Naive thymus-derived CD8-positive, alpha-beta T cell (primary cell): ENCODE results near the gene DUSP3. TPM values are rescaled to one million over a fixed set of nuclear protein-coding genes. Genes with fewer than 3 reads are reported as not detected.

ENCODE experiments used
- ATAC-seq, 2 donors: fragments of 150-1000 bp; cut with Tn5 transposase in 1 of 2; sonication (Bioruptor Pico), chemical (Tn5 transposase) in 1 of 2; 1 replicate in 1 of 2; 2 replicates in 1 of 2; pipeline ENCODE4 v1.10.0; 2021; ENCODE audit warnings: mild to moderate bottlenecking in 2 of 2, moderate library complexity in 2 of 2
- POLR2A ChIA-PET: fragments of 350-600 bp; sonication (Branson Sonifier 250); formaldehyde crosslinking; loops from one replicate; lab custom pipeline; 2021; ENCODE audit warnings: antibody characterized with exemption; lab: Charles Lee
- DNase-seq, 10 donors: peaks; one replicate each; pipeline versions ENCODE4 v3.0.0 to v3.0.0-alpha.2; 2020 to 2022
- H3K27ac Mint-ChIP-seq, 10 donors: one replicate each; pipeline ENCODE4 v1.8.0; 2020 to 2022; ENCODE audit warnings: mild to moderate bottlenecking in 10 of 10, mixed read lengths in 10 of 10, moderate library complexity in 4 of 10, inconsistent platforms in 1 of 10
- H3K27me3 Mint-ChIP-seq, 5 donors: one replicate each; pipeline ENCODE4 v1.8.0; 2021 to 2022; ENCODE audit warnings: mixed read lengths in 5 of 5
- H3K36me3 Mint-ChIP-seq, 3 donors: one replicate each; pipeline ENCODE4 v1.8.0; 2020 to 2022; ENCODE audit warnings: mixed read lengths in 3 of 3, mild to moderate bottlenecking in 2 of 3, inconsistent platforms in 1 of 3
- H3K4me1 Mint-ChIP-seq, 4 donors: one replicate each; pipeline ENCODE4 v1.8.0; 2021 to 2022; ENCODE audit warnings: mixed read lengths in 4 of 4
- H3K4me3 Mint-ChIP-seq, 10 donors: one replicate each; pipeline ENCODE4 v1.8.0; 2020 to 2022; ENCODE audit warnings: mild to moderate bottlenecking in 10 of 10, mixed read lengths in 10 of 10, moderate library complexity in 6 of 10, inconsistent platforms in 1 of 10
- H3K9me3 Mint-ChIP-seq, 9 donors: one replicate each; pipeline ENCODE4 v1.8.0; 2020 to 2022; ENCODE audit warnings: mixed read lengths in 9 of 9, mild to moderate bottlenecking in 3 of 9, inconsistent platforms in 1 of 9, moderate library complexity in 1 of 9
- polyA plus RNA-seq, 3 donors: library from polyadenylated mRNA; unstranded; fragments of 300-500 nt; fragmentation: Illumina TruSeq; gene quantifications; one replicate each; pipeline ENCODE4 v1.2.3, GENCODE V29; 2021
- total RNA-seq, 8 experiments: library from RNA in 2 of 8; stranded (reverse) in 2 of 8; gene quantifications; one replicate each; pipeline ENCODE4 v1.2.3 and lab custom pipeline; 2021 to 2026

DUSP3 gene
- total and polyA plus RNA-seq, 5 experiments from 2014 or later, result 5.9 to 13.0 (median 7.5) TPM

GRCh38 chr17:43720311-43721060 is 58.3 kb downstream of the DUSP3 start:
- peak; percentile 91 to 93 for ATAC-seq
- H3K4me3 Mint-ChIP-seq, result peak overlapping the region; percentile 89 to 100 (median 96)
- DNase-seq, result peak; percentile 54 to 83 (median 70)
- no peaks in the 10 kb centered on the region for H3K36me3 Mint-ChIP-seq
- H3K27ac Mint-ChIP-seq, result peak overlapping the region; percentile 90 to 99 (median 96)
- POLR2A ChIA-PET, result interaction anchor here (0.6 to 0.7 kb wide), 7 partner anchors 17 to 1909 kb away, joined by 3 to 9 read pairs (median 5); partner anchors contain the start of genes ETV4 and P3H4
- H3K27me3 Mint-ChIP-seq, result peaks cover 0 to 10% (median 7%) of the 10 kb centered on the region in 5 donors
- no peaks in the 10 kb centered on the region for H3K9me3 Mint-ChIP-seq
- H3K4me1 Mint-ChIP-seq, result peaks cover 7 to 15% (median 10%) of the 10 kb centered on the region in 4 donors

- peak overlapping the region; percentile 89 to 100 (median 96) for H3K4me3 Mint-ChIP-seq
- peaks cover 3 to 19% (median 14%) of the 10 kb centered on the region in 5 donors for H3K27me3 Mint-ChIP-seq
- no peak for ATAC-seq
- H3K9me3 Mint-ChIP-seq, result no peaks in the 10 kb centered on the region
- no peaks in the 10 kb centered on the region for H3K36me3 Mint-ChIP-seq
- peaks cover 7 to 16% (median 11%) of the 10 kb centered on the region in 4 donors for H3K4me1 Mint-ChIP-seq
- DNase-seq, result no peak
- H3K27ac Mint-ChIP-seq, result peak overlapping the region in 8 of 10 donors; percentile 90 to 99 (median 96)
- POLR2A ChIA-PET, result no interaction called here
Measured at GRCh38 chr17:43719578-43719977, 59.2 kb downstream of the DUSP3 start.

- no peak for ATAC-seq
- peak overlapping the region in 1 of 10 donors; percentile 43 for H3K4me3 Mint-ChIP-seq
- no peaks in the 10 kb centered on the region for H3K36me3 Mint-ChIP-seq
- H3K9me3 Mint-ChIP-seq, result no peaks in the 10 kb centered on the region
- POLR2A ChIA-PET, result interaction anchor here (0.5 kb wide), 1 partner anchor 10 kb away, joined by 3 read pairs; no protein-coding TSS in a partner anchor
- peaks cover 9 to 28% (median 21%) of the 10 kb centered on the region in 5 donors for H3K27me3 Mint-ChIP-seq
- no peak overlapping the region for H3K27ac Mint-ChIP-seq
- peaks cover 12 to 22% (median 18%) of the 10 kb centered on the region in 4 donors for H3K4me1 Mint-ChIP-seq
- DNase-seq, result no peak
Measured at GRCh38 chr17:43718544-43718943, 60.2 kb downstream of the DUSP3 start.

GRCh38 chr17:43717913-43718312 is 60.9 kb downstream of the DUSP3 start:
- Mint-ChIP-seq H3K27me3 (peaks cover 13 to 34% (median 26%) of the 10 kb centered on the region in 5 donors), H3K9me3 (no peaks in the 10 kb centered on the region), H3K4me1 (peaks cover 12 to 28% (median 22%) of the 10 kb centered on the region in 4 donors), H3K4me3 (no peak overlapping the region), H3K36me3 (no peaks in the 10 kb centered on the region), H3K27ac (no peak overlapping the region)
- POLR2A ChIA-PET, result interaction anchor here (0.5 kb wide), 1 partner anchor 10 kb away, joined by 3 read pairs; no protein-coding TSS in a partner anchor
- ATAC-seq (no peak), DNase-seq (no peak)

Other genes with a start within 250 kb of the DUSP3 start
- gene ETV4, start 232.6 kb downstream of the DUSP3 start, total RNA-seq, result not detected
- gene ETV4, start 232.6 kb downstream of the DUSP3 start, polyA plus RNA-seq, result under 1 TPM in 1 of 3 donors, not detected in 2; 0.09 TPM
- gene MEOX1, start 117.1 kb downstream of the DUSP3 start, total RNA-seq, result not detected
- gene MEOX1, start 117.1 kb downstream of the DUSP3 start, polyA plus RNA-seq, result 1 to 10 TPM in 2 of 3 donors, under 1 TPM in 1; 0.66 to 5.9 (median 1.5) TPM
- not detected for gene SOST, start 20.2 kb downstream of the DUSP3 start, total RNA-seq
- not detected for gene SOST, start 20.2 kb downstream of the DUSP3 start, polyA plus RNA-seq
- gene CFAP97D1, start 1.5 kb upstream of the DUSP3 start, total RNA-seq, result not detected
- gene CFAP97D1, start 1.5 kb upstream of the DUSP3 start, polyA plus RNA-seq, result not detected
- gene MPP3, start 54.2 kb upstream of the DUSP3 start, total RNA-seq, result under 1 TPM in 1 of 2 experiments, not detected in 1; 0.16 TPM
- gene MPP3, start 54.2 kb upstream of the DUSP3 start, polyA plus RNA-seq, result not detected
- not detected for gene CD300LG, start 68.2 kb upstream of the DUSP3 start, total RNA-seq
- gene CD300LG, start 68.2 kb upstream of the DUSP3 start, polyA plus RNA-seq, result not detected
- gene MPP2, start 128.6 kb upstream of the DUSP3 start, total RNA-seq, result 1 to 10 TPM; 2.4 to 5.2 TPM
- gene MPP2, start 128.6 kb upstream of the DUSP3 start, polyA plus RNA-seq, result 1 to 10 TPM; 1.1 to 4.0 (median 3.1) TPM
- gene PPY, start 163.5 kb upstream of the DUSP3 start, total RNA-seq, result not detected
- gene PPY, start 163.5 kb upstream of the DUSP3 start, polyA plus RNA-seq, result not detected
- not detected for gene PYY, start 175.0 kb upstream of the DUSP3 start, total RNA-seq
- gene PYY, start 175.0 kb upstream of the DUSP3 start, polyA plus RNA-seq, result not detected
- under 1 TPM; 0.19 to 0.96 TPM for gene NAGS, start 225.6 kb upstream of the DUSP3 start, total RNA-seq
- under 1 TPM; 0.39 to 0.62 (median 0.59) TPM for gene NAGS, start 225.6 kb upstream of the DUSP3 start, polyA plus RNA-seq
- gene TMEM101, start 236.0 kb upstream of the DUSP3 start, total RNA-seq, result 10 to 100 TPM; 26.8 to 27.6 TPM
- gene TMEM101, start 236.0 kb upstream of the DUSP3 start, polyA plus RNA-seq, result 10 to 100 TPM; 23.6 to 28.8 (median 27.1) TPM